Lower leg skin (tissue), 3 donors: ENCODE data around the gene REST.

Experiments
- CTCF ChIP-seq, 3 donors: fragments of 450-650 bp; IDR thresholded peaks; one replicate each; pipeline ENCODE4 v1.5.1; 2016; ENCODE audit warnings: antibody characterized with exemption in 3 of 3, mild to moderate bottlenecking in 3 of 3, moderate library complexity in 2 of 3
- POLR2A ChIP-seq, 2 donors: fragments of 450-650 bp; IDR thresholded peaks; one replicate each; pipeline ENCODE4 v1.6.1; 2016 to 2017; ENCODE audit warnings: antibody characterized with exemption in 2 of 2, mild to moderate bottlenecking in 1 of 2, moderate library complexity in 1 of 2

DNA sequence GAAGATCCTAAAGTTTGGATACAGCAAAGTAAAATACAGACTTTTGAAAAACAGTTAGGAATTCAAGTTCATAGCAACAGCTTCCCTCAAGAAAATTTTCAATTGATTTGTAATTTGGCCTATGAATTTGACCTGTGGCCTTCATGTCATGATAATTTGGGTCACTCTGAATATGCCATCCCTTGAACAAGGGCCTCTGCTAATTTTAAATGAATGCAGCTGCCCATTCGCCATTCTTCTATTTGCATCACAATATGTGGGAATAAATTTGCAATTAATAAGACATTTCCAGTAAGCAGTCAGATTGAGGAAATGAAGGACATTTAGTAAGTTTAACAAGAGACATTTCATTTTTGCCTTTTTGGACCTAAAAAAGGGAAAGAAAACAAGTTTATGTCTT lies 1.9 kb upstream of the REST start:
- TF ChIP-seq CTCF (IDR thresholded peaks at IDR 0.05), result no peak
- TF ChIP-seq POLR2A (IDR thresholded peaks at IDR 0.05), result no peak
